Stimulated activated CD4-positive, alpha-beta T cell treated with anti-CD3 and anti-CD28 coated beads, TNF-alpha, amount 100 ng/mL, for 4 hours (primary cell): ENCODE results near the gene INO80C.
A peak's percentile ranks its signal among the peaks of the same experiment; 100 is the strongest.

ENCODE experiments used
- DNase-seq, 3 experiments: peaks; one replicate each; pipeline ENCODE4 v3.0.0-alpha.2; 2020; ENCODE audit warnings: low read depth in 3 of 3

INO80C gene, protein sequence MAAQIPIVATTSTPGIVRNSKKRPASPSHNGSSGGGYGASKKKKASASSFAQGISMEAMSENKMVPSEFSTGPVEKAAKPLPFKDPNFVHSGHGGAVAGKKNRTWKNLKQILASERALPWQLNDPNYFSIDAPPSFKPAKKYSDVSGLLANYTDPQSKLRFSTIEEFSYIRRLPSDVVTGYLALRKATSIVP

DNA sequence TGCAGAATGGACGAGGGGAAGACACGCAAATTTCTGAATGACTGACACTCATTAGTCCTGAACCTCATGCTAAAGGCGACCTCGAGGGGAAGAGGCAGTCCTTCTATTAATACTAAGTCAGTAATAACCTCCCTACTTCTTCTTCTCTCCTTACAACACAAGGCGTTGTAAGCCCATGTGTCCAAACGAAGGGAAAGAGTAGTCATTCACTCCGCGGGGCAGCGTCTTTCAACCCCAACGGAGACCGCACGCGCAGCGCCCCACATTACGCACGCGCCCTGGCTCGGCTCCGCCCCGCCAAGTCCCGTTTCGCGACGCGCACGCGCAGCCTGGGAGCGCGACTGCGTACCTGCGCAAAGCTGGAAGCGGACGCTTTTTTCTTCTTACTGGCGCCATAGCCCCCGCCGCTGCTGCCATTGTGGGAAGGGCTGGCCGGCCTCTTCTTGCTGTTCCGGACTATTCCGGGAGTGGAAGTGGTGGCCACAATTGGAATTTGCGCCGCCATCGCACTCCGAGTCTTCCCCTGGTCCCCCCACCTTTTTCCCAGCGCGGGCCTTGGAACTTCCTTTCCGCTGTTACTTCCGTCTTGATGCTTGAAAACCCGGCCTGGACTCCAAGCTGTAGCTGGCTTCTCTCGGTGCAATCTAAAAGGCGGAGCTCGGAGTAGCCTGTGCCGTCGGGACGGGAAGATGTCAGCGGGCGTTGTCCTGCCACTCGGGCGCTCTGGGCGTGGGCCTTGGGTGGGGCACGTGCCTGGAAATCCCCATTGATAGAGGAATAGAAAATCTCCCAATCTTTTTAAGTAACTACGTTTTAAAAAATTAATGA lies at the start of gene INO80C:
TSS of gene INO80C (minus strand) at position 591 of the 828 bp plus-strand sequence. CDS start at position 505, 86 bp downstream.
- DNase-seq = peak; percentile 77 to 89 (median 83)

DNA sequence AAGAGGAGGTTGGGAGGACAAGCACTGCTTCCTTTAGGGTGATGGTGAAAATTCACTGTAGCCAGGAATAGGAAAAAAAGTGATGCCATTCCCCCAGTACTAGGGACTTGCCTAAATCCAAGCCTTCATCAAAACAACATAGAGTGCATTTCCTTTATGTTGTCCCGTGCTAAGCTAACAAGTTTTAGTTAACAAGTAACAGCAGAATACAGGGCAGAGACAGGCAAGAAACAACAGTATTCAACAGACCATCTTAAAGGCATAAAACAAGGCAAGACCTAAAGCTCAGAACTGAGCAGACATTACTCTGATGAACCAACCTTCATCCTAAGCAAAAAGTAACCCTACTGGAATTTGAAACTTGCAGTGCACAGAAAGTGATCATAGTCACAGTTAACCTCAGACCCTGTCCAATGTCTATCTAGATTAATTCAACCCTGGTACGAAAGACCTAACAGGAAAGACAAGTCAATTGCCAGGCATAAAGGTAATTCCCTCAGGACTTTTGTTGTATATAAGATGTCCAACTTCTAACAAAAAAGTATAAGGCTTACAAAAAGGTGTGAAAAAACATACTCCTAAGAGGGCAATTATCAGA lies 49.3 kb upstream of the INO80C start:
- no peak for DNase-seq

DNA sequence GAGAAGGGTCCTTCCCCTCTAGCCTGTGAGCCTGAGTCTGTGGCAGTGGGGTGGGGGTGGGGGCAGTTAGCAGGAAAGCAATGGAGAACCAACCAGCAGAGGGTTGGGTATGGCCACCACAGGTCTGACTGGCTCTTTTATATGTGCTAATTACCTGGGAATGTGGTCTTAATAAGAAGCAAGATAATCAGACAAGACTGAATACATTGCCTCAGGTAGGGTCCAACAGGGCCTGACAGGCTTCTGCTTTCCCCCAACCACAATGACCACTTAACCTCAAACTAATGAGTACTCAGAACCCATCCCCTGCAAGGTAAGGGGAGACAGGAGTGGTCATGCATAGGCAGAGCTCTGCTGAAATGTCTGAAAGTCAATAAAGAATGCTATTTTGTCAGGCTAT lies 44.6 kb upstream of the INO80C start:
- DNase-seq = no peak

DNA sequence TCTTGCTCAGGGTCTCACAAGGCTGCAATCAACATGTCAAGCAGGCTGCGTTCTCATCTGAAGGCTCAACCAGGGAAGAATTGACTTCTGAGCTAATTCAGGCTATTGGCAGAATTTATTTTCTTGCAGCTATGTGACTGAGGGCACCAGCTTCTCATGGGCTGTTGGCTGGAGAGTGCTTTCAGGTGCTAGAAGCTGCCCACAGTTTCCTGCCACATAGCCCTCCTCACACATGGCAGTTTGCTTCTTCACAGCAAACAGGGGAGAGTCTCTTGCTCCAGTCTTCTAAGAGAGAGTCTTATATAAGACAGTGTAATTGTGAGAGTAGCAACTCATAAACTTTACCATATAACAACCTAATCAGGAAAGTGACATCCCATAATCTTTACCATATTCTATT lies 37.5 kb upstream of the INO80C start:
- DNase-seq = no peak

DNA sequence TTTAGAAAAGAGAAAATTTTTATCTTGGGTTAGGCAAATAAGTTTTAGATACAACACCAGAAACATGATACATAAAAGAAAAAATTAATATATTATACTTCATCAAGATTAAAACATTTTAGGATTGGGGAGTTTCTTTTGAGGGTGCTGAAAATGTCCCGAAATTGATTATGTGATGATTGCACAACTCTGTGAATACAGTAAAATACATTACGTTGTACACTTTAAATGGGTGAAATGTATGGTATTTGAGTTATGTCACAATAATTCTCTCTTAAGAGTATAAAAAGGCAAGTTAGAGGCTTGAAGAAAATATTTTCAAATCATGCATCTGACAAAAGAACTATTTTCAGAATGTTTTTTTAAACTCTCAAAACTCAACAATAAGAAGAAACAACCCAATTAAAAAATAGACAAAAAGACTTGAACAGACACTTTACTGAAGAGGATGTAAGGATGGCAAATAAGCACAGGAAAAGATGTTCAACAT lies 36.2 kb upstream of the INO80C start:
- no peak for DNase-seq

DNA sequence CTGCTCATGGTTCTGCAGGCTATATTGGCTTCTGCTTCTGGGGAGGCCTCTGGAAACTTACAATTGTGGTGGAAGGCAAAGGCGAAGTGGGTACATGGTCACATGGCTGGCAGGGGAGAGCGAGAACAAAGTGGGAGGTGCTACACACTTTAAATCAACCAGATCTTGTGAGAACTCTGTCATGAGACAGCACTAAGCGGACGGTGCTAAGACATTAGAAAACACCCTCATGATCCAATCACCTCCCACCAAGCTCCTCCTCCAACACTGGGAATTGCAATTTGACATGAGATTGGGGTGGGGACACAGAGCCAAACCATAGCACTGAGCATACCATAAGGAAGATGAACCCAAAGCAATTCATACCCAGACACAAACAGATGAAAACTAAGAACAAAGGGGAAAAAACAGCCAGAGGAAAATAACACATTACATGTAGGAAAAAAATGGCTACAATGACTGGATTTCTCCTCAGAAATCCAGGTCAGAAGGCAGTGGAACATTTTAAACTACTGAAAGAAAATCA lies 31.1 kb upstream of the INO80C start:
- no peak for DNase-seq

DNA sequence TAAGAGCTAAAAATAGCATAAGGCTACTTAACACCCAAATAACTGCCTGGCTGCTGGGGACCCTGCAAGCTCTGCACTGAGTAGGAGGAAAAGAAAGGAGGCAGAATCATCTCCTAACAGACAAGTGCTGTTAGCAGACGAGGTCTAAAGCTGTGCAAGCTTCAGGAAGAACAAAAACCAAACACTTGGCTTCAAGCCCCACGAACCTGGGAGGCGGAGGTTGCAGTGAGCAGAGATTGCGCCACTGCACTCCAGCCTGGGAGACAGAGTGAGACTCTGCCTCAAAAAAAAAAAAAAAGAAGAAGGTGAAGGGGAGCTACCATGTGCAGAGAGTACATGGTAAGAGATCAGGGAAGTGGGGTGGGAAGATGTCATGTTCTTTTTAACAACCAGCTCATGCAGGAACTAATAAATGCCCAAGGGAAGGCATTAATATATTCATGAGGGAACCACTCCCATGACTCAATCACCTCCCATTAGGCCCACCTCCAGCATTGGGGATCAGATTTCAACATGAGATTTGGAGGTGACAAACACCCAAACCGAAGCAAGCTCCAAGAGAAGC lies 28.8 kb upstream of the INO80C start:
- DNase-seq = no peak

DNA sequence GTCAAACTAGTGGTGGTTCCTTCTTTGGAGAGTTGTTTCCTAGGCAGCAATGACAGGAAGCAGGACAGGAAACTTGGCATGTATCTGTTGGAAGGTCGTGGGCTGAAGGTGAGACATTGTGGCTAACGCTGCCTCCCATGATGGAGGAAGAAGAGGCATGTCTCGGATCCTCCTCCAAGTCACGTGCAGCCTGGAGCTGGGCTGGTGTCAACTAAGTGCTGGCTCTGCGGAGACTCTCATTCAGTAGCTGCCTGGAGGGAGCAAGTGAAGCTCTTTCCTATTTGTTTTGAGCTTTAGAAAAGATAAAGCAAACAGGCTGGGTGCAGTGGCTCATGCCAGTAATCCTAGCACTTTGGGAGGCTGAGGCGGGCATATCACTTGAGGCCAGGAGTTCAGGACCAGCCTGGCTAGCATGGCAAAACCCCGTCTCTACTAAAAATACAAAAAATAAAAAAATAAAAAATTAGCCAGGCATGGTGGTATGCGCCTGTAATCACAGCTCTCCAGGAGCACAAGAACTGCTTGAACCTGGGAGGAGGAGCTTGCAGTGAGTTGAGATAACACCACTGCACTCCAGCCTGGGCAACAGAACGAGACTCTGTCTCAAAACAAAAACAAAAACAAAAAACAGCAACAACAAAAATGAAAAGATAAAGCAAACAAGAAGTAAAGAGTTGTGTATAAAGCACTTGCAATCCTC lies 28.2 kb upstream of the INO80C start:
- no peak for DNase-seq

DNA sequence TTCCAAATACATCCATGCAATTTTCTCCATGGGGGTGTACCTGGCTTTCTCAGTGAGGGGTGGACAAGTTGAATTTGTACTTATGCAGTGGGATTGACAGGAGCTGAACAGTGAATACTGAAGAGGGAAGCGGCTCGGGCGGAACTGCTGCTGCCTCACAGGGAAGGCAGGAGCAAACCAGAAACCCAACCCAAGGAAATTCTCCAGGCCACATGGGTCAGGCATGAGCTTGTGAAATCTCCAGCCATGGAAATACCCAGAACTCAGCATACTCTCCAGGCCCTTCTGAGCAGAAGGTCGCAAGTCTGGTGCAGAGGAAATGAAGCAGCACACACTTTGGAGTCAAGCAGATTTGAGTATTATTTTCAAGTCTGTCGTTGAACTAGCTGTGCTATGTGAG lies 26.5 kb upstream of the INO80C start:
- no peak for DNase-seq

DNA sequence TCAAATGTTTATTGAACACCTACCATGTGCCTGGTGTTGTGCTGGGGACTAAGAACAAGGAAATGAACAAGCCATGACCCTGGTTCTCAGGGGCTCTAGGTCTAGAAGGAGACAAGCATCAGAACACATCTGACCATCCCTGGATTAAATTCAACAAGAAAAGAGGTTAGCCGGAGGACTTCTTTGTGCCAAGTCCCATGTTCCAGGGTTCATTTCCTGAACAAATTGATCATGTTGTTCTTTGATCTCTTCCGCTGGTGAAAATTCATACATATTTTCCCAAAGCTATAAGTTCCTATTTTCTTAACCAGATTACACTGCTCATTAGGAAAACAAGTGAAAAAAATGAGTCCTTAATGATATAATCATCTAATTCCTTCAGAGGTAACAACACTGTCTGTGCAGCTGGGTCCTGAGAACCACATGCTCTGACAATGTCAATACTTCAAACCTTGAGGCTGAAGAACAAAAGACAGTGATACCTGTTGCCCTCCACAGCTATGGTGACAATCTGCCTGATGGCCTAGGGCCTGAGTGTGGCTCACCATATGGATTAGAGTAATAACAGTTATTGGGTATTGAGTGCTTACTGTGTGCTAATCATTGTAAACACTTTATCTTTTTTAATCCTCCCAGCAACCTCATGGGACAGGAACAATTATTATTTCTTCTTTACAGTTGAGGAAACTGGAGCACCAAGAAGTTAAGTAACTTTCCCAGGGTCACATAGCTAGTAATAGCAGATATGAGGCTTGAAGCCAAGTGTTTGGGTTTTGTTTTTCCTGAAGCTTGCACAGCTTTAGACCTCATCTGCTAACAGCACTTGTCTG lies 24.6 kb upstream of the INO80C start:
- DNase-seq = no peak

DNA sequence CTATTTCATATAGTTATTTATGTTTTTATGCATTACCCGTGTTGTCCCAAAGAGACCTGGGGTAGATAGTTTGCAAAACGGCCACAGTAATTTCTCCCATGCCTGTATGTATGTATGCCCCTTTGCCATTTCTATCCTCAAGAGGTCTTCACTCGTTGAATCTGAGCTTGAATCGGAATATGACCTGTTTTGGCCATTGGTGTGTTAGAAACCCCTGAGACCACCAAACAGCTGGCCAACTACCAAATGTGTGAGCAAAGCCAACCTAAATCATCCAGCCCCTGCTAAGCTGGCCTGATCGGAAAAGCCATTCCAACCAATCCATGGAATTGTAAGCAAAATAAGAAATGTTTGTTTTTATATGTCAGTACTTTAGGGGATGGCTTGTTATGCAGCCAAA lies 23.4 kb upstream of the INO80C start:
- no peak for DNase-seq

DNA sequence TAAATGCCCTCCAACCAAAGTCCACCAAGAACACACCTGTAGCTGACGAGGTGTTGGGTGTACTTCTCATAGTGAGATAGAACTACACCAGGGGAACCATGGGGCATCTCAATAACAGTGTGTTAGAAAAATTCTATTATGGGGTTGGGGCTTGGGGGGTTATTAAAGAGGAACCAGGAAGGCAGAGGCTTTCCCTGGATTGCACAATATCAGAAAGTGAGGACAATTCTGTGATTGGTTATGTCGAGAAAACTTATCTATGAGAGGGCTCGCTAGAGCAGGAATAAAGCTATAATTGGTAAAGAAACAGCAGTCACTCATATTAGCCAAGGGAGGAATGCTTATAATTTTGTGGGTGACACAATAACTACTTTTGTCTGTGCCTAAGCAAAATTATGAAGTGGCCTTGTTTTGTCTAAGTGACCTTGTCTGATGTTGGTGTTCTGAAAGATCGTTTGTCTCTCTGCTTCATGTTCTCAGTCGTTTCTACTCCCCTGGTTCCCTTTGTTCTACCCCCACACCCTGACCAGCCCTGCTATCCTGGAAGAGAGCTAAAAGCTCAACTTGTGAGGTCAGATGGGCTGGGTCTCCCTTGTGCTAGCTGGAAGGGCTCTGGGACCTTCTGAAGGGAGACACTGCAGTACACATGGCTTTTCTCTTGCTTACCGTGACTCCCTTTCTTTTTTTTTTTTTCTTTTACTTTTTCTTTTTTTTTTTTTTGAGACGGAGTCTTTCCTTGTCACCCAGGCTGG lies 21.6 kb upstream of the INO80C start:
- no peak for DNase-seq

DNA sequence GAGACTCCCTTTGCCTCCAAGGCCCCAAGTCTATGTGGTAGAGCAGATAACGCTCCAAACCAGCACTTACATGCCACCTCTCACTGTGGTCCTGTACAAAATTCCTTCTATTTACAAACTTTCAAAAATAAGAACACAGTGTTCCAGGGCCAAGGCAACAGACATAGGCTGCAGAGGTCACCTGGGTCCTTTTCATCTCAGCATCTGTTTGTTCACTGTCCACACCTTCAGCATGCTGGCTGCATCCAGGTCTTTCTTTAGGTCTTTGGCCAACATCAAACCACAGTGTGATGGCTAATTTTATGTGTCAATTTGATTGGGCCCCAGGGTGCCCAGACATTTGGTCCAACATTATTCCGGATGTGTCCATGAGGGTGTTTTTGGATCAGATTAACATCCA lies 20.0 kb upstream of the INO80C start:
- no peak for DNase-seq

DNA sequence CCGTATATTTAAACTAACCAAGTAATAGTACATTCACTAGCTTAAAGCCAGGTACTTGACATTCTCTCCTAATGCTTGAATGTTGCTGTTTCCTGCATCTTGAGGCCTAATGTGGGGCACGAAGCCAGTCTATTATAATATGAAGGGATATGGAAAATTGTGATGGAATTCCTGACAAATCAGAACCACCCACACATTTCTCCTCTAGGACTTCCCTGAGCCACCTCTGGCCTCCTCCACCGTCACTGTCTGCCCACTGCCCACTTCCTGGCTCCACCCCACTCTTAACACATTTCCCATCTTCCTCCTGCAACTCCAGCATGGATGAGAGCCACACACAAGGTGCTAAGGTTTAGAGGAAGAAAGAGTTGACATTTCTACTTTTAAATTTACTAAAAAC lies 19.0 kb upstream of the INO80C start:
- DNase-seq = no peak

DNA sequence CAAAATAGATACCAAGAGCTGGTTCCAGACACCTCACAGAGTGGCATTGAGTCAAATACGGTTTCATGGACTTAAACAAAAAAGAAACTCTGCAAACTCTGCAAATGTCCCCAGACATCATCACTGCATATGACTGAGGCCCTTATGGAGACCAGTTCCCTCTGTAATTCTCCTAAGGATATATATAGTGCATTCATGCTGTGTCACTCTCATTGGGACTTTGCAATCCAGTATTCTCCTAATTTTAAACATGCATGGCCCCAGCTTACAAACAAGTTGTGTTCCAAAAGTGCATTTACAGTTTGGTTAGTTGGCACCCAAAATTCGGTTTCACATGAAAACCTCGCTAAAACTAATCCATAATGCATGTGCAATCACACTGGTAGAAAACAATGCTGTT lies 18.6 kb upstream of the INO80C start:
- no peak for DNase-seq

DNA sequence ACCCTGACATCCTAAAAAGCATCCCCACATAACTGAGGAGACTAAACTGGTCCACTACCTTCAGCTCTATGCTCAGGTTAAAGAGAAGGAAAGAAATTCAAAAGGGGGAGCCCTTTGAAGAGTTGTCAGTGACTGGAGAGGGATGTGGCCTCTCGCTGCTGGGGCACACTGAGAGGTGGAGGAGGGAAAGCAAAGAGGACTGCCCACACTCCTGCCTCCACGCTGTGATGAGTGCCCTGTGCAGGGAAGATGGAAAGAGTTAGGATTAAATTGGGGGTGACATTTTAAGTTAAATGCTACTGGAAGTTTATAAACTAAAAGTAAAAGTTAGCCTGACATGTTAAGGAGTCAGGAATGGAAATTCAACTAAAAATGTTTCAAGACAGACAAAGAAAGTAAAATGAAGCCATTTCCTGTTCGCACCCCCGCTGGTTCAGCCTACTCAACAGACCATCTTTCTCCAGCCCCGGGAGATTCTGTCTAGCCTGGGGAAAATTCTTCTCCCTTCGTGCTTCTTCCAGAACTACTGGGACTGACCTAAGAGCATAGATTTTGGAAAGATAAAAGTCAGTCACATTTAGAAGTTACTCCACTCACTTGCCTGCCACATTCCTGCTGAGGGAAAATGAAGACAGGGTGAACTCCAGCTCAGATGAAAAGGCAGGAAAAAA lies 17.8 kb upstream of the INO80C start:
- DNase-seq = no peak

DNA sequence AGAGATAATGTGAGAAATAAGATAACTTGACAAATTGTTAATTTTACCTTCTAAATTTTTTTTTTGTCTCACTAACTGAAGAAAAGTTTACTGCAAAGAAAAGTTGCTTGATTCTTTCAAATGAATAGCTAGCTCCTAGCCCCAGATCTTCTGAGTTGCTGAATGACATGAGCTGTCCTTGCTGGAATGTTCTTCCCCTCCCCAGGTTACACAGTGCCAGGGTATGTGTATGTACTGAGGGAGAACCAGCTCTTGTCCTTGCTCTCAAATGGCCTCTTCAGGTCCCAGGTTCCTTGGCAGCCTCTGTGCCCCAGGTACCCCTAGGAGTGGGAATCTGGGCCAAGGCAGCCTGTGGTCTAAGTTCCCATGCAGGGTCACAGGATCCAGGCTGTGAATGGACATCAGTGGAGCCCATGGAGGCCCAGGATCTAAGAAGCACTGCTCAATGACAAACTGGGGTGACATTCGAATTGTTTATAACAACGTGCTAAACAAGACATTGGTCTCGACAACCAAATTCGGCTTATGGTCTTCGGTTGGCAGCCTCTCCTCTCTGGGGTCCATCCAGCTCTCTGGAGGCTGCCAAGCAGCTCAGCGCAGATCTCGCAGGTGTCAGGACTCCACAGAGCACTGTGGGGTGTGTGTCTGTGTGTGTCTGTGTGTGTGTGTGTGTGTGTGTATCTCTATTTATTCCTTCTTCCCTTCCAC lies 17.1 kb upstream of the INO80C start:
- DNase-seq = no peak

DNA sequence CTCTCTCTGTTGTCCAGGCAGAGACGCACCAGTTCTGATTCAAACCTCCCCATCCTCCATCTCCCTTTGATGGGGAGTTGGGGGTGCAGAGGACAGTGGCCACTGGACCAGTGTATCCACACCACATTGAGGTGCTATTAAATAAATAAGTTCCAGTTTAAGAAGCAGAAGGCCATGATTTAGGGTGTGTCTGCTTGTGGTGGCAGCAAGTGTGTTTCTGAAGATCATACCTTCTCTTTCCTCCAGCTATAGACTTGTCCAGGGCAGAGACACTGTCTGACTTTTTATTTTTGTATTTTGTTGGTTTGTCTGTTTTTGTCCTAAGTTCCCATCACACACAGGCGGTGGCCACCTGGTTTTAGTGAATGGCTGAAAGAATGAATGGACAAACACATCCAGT lies 16.5 kb upstream of the INO80C start:
- DNase-seq = no peak
